A549 treated with AZD9567 at 1 μM for 4 hours (cell line): ENCODE data around the gene MYL7. TPM values are rescaled to one million over a fixed set of nuclear protein-coding genes. Genes with fewer than 3 reads are reported as not detected.

Experiments
- total RNA-seq: library from RNA; stranded (reverse); fragments of 200-300 nt; extraction: Qiagen RNA extraction; gene quantifications from 5 replicates; pipeline ENCODE4 v1.2.3, GENCODE V29; 2022; ENCODE audit not compliant: insufficient read depth

MYL7 gene, protein sequence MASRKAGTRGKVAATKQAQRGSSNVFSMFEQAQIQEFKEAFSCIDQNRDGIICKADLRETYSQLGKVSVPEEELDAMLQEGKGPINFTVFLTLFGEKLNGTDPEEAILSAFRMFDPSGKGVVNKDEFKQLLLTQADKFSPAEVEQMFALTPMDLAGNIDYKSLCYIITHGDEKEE
- total RNA-seq: not detected in 5 replicates

GRCh38 chr7:44141221-44141850, at the start of gene MYL7:
TSS of gene MYL7 (minus strand) at chr7:44141332. CDS start at chr7:44141305, 27 bp downstream.

DNA sequence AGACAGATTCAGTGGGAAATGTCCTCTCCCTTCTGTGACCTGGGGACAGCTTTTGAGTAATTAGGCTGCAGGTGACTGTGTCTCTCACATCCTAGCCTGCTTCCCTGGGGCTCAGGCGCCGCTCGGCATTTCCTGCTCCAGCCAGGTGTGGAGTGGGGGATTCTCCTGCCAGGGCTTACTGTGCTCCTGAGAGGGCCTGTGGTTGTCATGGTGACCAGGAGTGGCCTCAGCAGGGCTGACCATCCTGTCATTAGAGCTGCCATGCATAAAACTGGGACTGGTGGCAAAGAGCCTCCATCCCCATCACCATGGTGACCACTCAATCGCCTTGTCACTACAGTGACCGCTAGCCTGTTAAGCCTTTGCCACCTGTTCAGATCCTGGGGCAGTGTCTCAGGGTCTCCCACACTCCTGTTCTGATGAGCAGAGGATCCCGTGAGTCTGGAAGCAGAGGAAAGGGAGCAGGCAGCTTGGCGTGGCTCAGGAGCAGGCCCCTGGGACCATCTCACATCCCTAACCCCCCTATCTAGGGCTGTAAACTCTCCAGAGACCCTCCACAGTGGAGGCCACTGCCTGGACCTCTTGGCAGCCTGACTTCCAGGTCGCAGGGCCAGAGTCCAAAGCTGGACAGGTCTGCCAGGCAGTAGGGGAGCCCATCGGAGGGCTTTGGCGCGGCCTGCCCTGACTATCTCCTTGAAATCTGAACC, 48.3 kb upstream of the MYL7 start, which contains the start of gene GCK:
Gene GCK (minus strand): TSS at position 154 of the 707 bp plus-strand sequence. CDS start 486 bp downstream, outside the sequence.

GRCh38 chr7:44123190-44124003, 17.7 kb downstream of the MYL7 start, which contains the start of gene POLD2:
TSS of gene POLD2 (minus strand) at chr7:44123548. CDS start at chr7:44122053, 1,495 bp downstream.

GRCh38 chr7:44103923-44104859, 36.9 kb downstream of the MYL7 start, which contains the start of gene AEBP1:
TSS of gene AEBP1 (plus strand) at chr7:44104345. CDS start at chr7:44104666, 321 bp downstream.

Other genes with a start within 250 kb of the MYL7 start
- gene URGCP, start 234.7 kb downstream of the MYL7 start, total RNA-seq: 25.8 to 31.1 TPM (median 26.8 TPM) in 5 replicates
- 5.0 to 12.4 TPM (median 10.7 TPM) in 5 replicates for gene UBE2D4, start 214.9 kb downstream of the MYL7 start, total RNA-seq
- 0.02 TPM in 1 of 5 replicates, not detected in the others for gene SPDYE1, start 143.4 kb downstream of the MYL7 start, total RNA-seq
- gene DBNL, start 96.6 kb downstream of the MYL7 start, total RNA-seq: 58.4 to 73.4 TPM (median 68.0 TPM) in 5 replicates
- not detected in 5 replicates for gene PGAM2, start 75.8 kb downstream of the MYL7 start, total RNA-seq
- 6.0 to 13.0 TPM (median 7.7 TPM) in 5 replicates for gene POLM, start 58.8 kb downstream of the MYL7 start, total RNA-seq
- 0.05 to 0.10 TPM in 2 of 5 replicates, not detected in the others for gene AEBP1, start 37.0 kb downstream of the MYL7 start, total RNA-seq
- gene POLD2, start 17.8 kb downstream of the MYL7 start, total RNA-seq: 156 to 175 TPM (median 174 TPM) in 5 replicates
- not detected in 5 replicates for gene GCK, start 48.1 kb upstream of the MYL7 start, total RNA-seq
- 116 to 132 TPM (median 124 TPM) in 5 replicates for gene YKT6, start 59.6 kb upstream of the MYL7 start, total RNA-seq
- gene CAMK2B, start 184.3 kb upstream of the MYL7 start, total RNA-seq: 0.17 to 0.39 TPM (median 0.35 TPM) in 4 of 5 replicates, not detected in the other